ENCODE measurements around the gene MAB21L4.

DNA sequence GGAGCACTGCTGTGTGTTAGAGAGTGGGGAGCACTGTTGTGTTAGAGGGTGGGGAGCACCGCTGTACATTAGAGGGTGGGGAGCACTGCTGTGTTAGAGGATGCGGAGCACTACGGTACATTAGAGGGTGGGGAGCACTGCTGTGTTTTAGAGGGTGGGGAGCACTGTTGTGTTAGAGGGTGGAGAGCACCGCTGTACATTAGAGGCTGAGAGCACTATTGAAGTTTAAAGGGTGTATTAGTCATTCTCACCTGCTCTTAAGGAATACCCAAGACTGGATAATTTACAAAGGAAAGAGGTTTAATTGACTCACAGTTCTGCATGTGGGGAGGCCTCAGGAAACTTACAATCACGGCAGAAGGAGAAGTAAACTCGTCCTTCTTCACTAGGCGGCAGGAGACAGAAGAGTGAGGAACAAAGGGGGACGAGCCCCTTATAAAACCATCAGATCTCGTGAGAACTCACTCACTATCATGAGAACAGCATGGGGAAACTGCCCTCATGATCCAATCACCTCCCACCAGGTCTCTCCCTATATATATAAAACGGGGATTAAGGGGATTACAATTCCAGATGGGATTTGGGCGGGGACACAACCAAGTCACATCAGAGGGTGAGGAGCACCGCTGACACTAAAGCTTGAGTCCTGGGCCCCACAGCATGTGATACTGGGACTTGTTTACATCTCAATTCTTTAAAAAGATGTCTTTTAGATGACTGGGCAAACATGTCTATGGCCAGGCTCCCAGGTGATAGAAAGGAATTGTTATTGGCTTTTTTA lies 46.9 kb downstream of the MAB21L4 start:
- TF ChIP-seq POLR2AphosphoS5 (IDR thresholded peaks at IDR 0.05) (no peak), POLR2A (IDR thresholded peaks at IDR 0.05) (no peak)
- TF ChIP-seq, protein P1, sequence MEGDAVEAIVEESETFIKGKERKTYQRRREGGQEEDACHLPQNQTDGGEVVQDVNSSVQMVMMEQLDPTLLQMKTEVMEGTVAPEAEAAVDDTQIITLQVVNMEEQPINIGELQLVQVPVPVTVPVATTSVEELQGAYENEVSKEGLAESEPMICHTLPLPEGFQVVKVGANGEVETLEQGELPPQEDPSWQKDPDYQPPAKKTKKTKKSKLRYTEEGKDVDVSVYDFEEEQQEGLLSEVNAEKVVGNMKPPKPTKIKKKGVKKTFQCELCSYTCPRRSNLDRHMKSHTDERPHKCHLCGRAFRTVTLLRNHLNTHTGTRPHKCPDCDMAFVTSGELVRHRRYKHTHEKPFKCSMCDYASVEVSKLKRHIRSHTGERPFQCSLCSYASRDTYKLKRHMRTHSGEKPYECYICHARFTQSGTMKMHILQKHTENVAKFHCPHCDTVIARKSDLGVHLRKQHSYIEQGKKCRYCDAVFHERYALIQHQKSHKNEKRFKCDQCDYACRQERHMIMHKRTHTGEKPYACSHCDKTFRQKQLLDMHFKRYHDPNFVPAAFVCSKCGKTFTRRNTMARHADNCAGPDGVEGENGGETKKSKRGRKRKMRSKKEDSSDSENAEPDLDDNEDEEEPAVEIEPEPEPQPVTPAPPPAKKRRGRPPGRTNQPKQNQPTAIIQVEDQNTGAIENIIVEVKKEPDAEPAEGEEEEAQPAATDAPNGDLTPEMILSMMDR (IDR thresholded peaks at IDR 0.05): no peak

All from prostate gland (tissue), 2 donors.